NCI-H1694 treated with DMSO at 0.1 percent for 48 hours (cell line): ENCODE measurements around the gene MANBA.

ENCODE experiments used
- DNase-seq: peaks from one replicate; lab custom pipeline; 2025; lab: John Stamatoyannopoulos, UW

MANBA gene

GRCh38 chr4:102675141-102675540, 85.6 kb downstream of the MANBA start:
- DNase-seq = no peak

GRCh38 chr4:102667001-102667400, 93.8 kb downstream of the MANBA start:
- DNase-seq = no peak

GRCh38 chr4:102665527-102665926, 95.2 kb downstream of the MANBA start:
- no peak for DNase-seq

- DNase-seq = no peak
Observed at GRCh38 chr4:102663073-102663472, 97.7 kb downstream of the MANBA start.

GRCh38 chr4:102657206-102657605, 103.6 kb downstream of the MANBA start:
- DNase-seq = no peak

- no peak for DNase-seq
Observed at GRCh38 chr4:102647117-102647516, 113.7 kb downstream of the MANBA start.

- no peak for DNase-seq
Observed at GRCh38 chr4:102642631-102643298, 118.0 kb downstream of the MANBA start.

- no peak for DNase-seq
Observed at GRCh38 chr4:102641793-102642192, 119.0 kb downstream of the MANBA start.

- no peak for DNase-seq
Observed at GRCh38 chr4:102640669-102641068, 120.1 kb downstream of the MANBA start.

- DNase-seq = no peak
Observed at GRCh38 chr4:102639598-102639997, 121.2 kb downstream of the MANBA start.

GRCh38 chr4:102638621-102639020, 122.1 kb downstream of the MANBA start:
- no peak for DNase-seq

- no peak for DNase-seq
Observed at GRCh38 chr4:102637391-102637790, 123.4 kb downstream of the MANBA start.

GRCh38 chr4:102633100-102633499, 127.7 kb downstream of the MANBA start:
- DNase-seq = no peak

- DNase-seq = no peak
Observed at GRCh38 chr4:102632241-102633065, 128.3 kb downstream of the MANBA start.

- DNase-seq = no peak
Observed at GRCh38 chr4:102631616-102632015, 129.2 kb downstream of the MANBA start.

- no peak for DNase-seq
Observed at GRCh38 chr4:102629673-102630072, 131.1 kb downstream of the MANBA start.

GRCh38 chr4:102627831-102628523, 132.8 kb downstream of the MANBA start:
- DNase-seq = no peak

GRCh38 chr4:102625232-102625930, 135.4 kb downstream of the MANBA start:
- DNase-seq = no peak

- DNase-seq = no peak
Observed at GRCh38 chr4:102624505-102624904, 136.3 kb downstream of the MANBA start.

GRCh38 chr4:102623622-102624021, 137.1 kb downstream of the MANBA start:
- DNase-seq = no peak

GRCh38 chr4:102620697-102621497, 139.9 kb downstream of the MANBA start:
- DNase-seq = peak; percentile 66
